Natural killer cell treated with Interleukin-12 subunit alpha and Interleukin-12 subunit beta and Interleukin-15 and Interleukin-18, amount 100 ng/mL, for 72 hours (primary cell): ENCODE measurements around the gene GALNT6. TPM values are rescaled to one million over a fixed set of nuclear protein-coding genes. Genes with fewer than 3 reads are reported as not detected.

Experiments used
- ATAC-seq, 2 donors: fragments of 150-1000 bp; cut with Tn5 transposase in 1 of 2; sonication (Bioruptor Pico), chemical (Tn5 transposase) in 1 of 2; 2 replicates each; pipeline ENCODE4 v1.10.0; 2021
- DNase-seq: peaks from one replicate; pipeline ENCODE4 v3.0.0; 2022; ENCODE audit warnings: low spot score
- H3K27ac Mint-ChIP-seq, 2 donors: 1 replicate in 1 of 2; 2 replicates in 1 of 2; pipeline ENCODE4 v1.8.0; 2022; ENCODE audit warnings: mixed read lengths in 2 of 2, mild to moderate bottlenecking in 1 of 2, moderate library complexity in 1 of 2
- H3K27me3 Mint-ChIP-seq, 2 donors: 1 replicate in 1 of 2; 2 replicates in 1 of 2; pipeline ENCODE4 v1.8.0; 2022; ENCODE audit warnings: mixed read lengths in 2 of 2
- H3K36me3 Mint-ChIP-seq: one replicate; pipeline ENCODE4 v1.8.0; 2022; ENCODE audit warnings: mixed read lengths
- H3K4me1 Mint-ChIP-seq, 2 donors: 1 replicate in 1 of 2; 2 replicates in 1 of 2; pipeline ENCODE4 v1.8.0; 2022; ENCODE audit warnings: low read depth in 2 of 2, mixed read lengths in 2 of 2, mild to moderate bottlenecking in 1 of 2
- H3K4me3 Mint-ChIP-seq: one replicate; pipeline ENCODE4 v1.8.0; 2022; ENCODE audit warnings: mixed read lengths
- H3K9me3 Mint-ChIP-seq: 2 replicates; pipeline ENCODE4 v1.8.0; 2022; ENCODE audit warnings: mixed read lengths
- total RNA-seq, 2 donors: library from RNA; stranded (reverse); gene quantifications; one replicate each; pipeline ENCODE4 v1.2.3, GENCODE V29; 2022

Gene GALNT6
- total RNA-seq, 2 donors from 2014 or later: 13.2 to 23.5 TPM

GRCh38 chr12:51382173-51382572 is 9.0 kb downstream of the GALNT6 start:
- Mint-ChIP-seq H3K9me3 (no peaks in the 10 kb centered on the region), H3K4me3 (no peak overlapping the region), H3K27me3 (no peaks in the 10 kb centered on the region), H3K4me1 (peaks cover 25 to 33% of the 10 kb centered on the region in 2 donors), H3K27ac (peak overlapping the region in 1 of 2 donors; percentile 5), H3K36me3 (peaks cover 17% of the 10 kb centered on the region)
- DNase-seq (no peak), ATAC-seq (no peak)

- no peak overlapping the region for H3K27ac Mint-ChIP-seq
- no peaks in the 10 kb centered on the region for H3K9me3 Mint-ChIP-seq
- peaks cover 17% of the 10 kb centered on the region for H3K36me3 Mint-ChIP-seq
- H3K4me3 Mint-ChIP-seq: no peak overlapping the region
- peaks cover 20 to 28% of the 10 kb centered on the region in 2 donors for H3K4me1 Mint-ChIP-seq
- no peak for ATAC-seq
- no peak for DNase-seq
- H3K27me3 Mint-ChIP-seq: no peaks in the 10 kb centered on the region
Measured at GRCh38 chr12:51381226-51382079, 9.8 kb downstream of the GALNT6 start.

- Mint-ChIP-seq H3K36me3 (peaks cover 26% of the 10 kb centered on the region), H3K9me3 (no peaks in the 10 kb centered on the region), H3K27ac (no peak overlapping the region), H3K4me3 (no peak overlapping the region), H3K27me3 (no peaks in the 10 kb centered on the region), H3K4me1 (peaks cover 11 to 26% of the 10 kb centered on the region in 2 donors)
- DNase-seq (no peak), ATAC-seq (no peak)
Measured at GRCh38 chr12:51379571-51379970, 11.6 kb downstream of the GALNT6 start.

GRCh38 chr12:51378749-51379148 is 12.5 kb downstream of the GALNT6 start:
- Mint-ChIP-seq H3K4me1 (peaks cover 8 to 27% of the 10 kb centered on the region in 2 donors), H3K27ac (peak overlapping the region in 1 of 2 donors; percentile 47), H3K27me3 (no peaks in the 10 kb centered on the region), H3K9me3 (no peaks in the 10 kb centered on the region), H3K36me3 (peaks cover 27% of the 10 kb centered on the region), H3K4me3 (no peak overlapping the region)
- no peak for ATAC-seq
- DNase-seq: no peak

GRCh38 chr12:51377099-51377984 is 13.9 kb downstream of the GALNT6 start:
- peaks cover 24% of the 10 kb centered on the region for H3K36me3 Mint-ChIP-seq
- no peak for ATAC-seq
- peak; percentile 46 for DNase-seq
- H3K27me3 Mint-ChIP-seq: no peaks in the 10 kb centered on the region
- no peak overlapping the region for H3K4me3 Mint-ChIP-seq
- H3K9me3 Mint-ChIP-seq: no peaks in the 10 kb centered on the region
- peak overlapping the region in 1 of 2 donors; percentile 11 for H3K27ac Mint-ChIP-seq
- H3K4me1 Mint-ChIP-seq: peaks cover 12 to 34% of the 10 kb centered on the region in 2 donors

- Mint-ChIP-seq H3K4me3 (no peak overlapping the region), H3K27me3 (no peaks in the 10 kb centered on the region), H3K9me3 (no peaks in the 10 kb centered on the region), H3K27ac (peak overlapping the region in 1 of 2 donors; percentile 66), H3K4me1 (peaks cover 25 to 41% of the 10 kb centered on the region in 2 donors), H3K36me3 (peaks cover 17% of the 10 kb centered on the region)
- ATAC-seq: no peak
- no peak for DNase-seq
Measured at GRCh38 chr12:51374856-51375255, 16.4 kb downstream of the GALNT6 start.

GRCh38 chr12:51374361-51374760 is 16.8 kb downstream of the GALNT6 start:
- DNase-seq (no peak), ATAC-seq (no peak)
- H3K9me3 Mint-ChIP-seq: no peaks in the 10 kb centered on the region
- peak overlapping the region in 1 of 2 donors; percentile 66 for H3K27ac Mint-ChIP-seq
- no peak overlapping the region for H3K4me3 Mint-ChIP-seq
- no peaks in the 10 kb centered on the region for H3K27me3 Mint-ChIP-seq
- H3K36me3 Mint-ChIP-seq: peaks cover 17% of the 10 kb centered on the region
- H3K4me1 Mint-ChIP-seq: peaks cover 30 to 46% of the 10 kb centered on the region in 2 donors

GRCh38 chr12:51373187-51373586 is 18.0 kb downstream of the GALNT6 start:
- peaks cover 41 to 51% of the 10 kb centered on the region in 2 donors for H3K4me1 Mint-ChIP-seq
- no peaks in the 10 kb centered on the region for H3K27me3 Mint-ChIP-seq
- DNase-seq: no peak
- H3K36me3 Mint-ChIP-seq: peaks cover 17% of the 10 kb centered on the region
- H3K4me3 Mint-ChIP-seq: no peak overlapping the region
- ATAC-seq: no peak
- no peaks in the 10 kb centered on the region for H3K9me3 Mint-ChIP-seq
- H3K27ac Mint-ChIP-seq: peak overlapping the region in 1 of 2 donors; percentile 58

GRCh38 chr12:51372021-51372420 is 19.2 kb downstream of the GALNT6 start:
- H3K4me1 Mint-ChIP-seq: peaks cover 48 to 52% of the 10 kb centered on the region in 2 donors
- no peak overlapping the region for H3K4me3 Mint-ChIP-seq
- peak overlapping the region in 1 of 2 donors; percentile 58 for H3K27ac Mint-ChIP-seq
- no peak for ATAC-seq
- no peaks in the 10 kb centered on the region for H3K9me3 Mint-ChIP-seq
- peaks cover 10% of the 10 kb centered on the region for H3K36me3 Mint-ChIP-seq
- no peaks in the 10 kb centered on the region for H3K27me3 Mint-ChIP-seq
- DNase-seq: no peak

- H3K4me3 Mint-ChIP-seq: peak overlapping the region; percentile 17
- H3K36me3 Mint-ChIP-seq: peaks cover 10% of the 10 kb centered on the region
- H3K4me1 Mint-ChIP-seq: peaks cover 48 to 54% of the 10 kb centered on the region in 2 donors
- H3K27me3 Mint-ChIP-seq: no peaks in the 10 kb centered on the region
- no peak for DNase-seq
- no peaks in the 10 kb centered on the region for H3K9me3 Mint-ChIP-seq
- ATAC-seq: no peak
- H3K27ac Mint-ChIP-seq: peak overlapping the region in 1 of 2 donors; percentile 36
Measured at GRCh38 chr12:51371295-51371953, 19.8 kb downstream of the GALNT6 start.

GRCh38 chr12:51370667-51371066 is 20.5 kb downstream of the GALNT6 start:
- Mint-ChIP-seq H3K4me1 (peaks cover 48 to 56% of the 10 kb centered on the region in 2 donors), H3K27me3 (no peaks in the 10 kb centered on the region), H3K27ac (peak overlapping the region; percentile 68 to 74), H3K4me3 (no peak overlapping the region), H3K9me3 (no peaks in the 10 kb centered on the region), H3K36me3 (peaks cover 10% of the 10 kb centered on the region)
- no peak for DNase-seq
- no peak for ATAC-seq

- Mint-ChIP-seq H3K4me3 (peak overlapping the region; percentile 80), H3K36me3 (peaks cover 2% of the 10 kb centered on the region), H3K4me1 (peaks cover 48 to 50% of the 10 kb centered on the region in 2 donors), H3K27ac (peak overlapping the region; percentile 68 to 74), H3K9me3 (no peaks in the 10 kb centered on the region), H3K27me3 (no peaks in the 10 kb centered on the region)
- no peak for ATAC-seq
- no peak for DNase-seq
Measured at GRCh38 chr12:51369581-51369980, 21.6 kb downstream of the GALNT6 start.
